ENCODE data around the gene ATG10.

The ATG10 gene

GRCh38 chr5:82096249-82096648, 124.4 kb downstream of the ATG10 start:
- TF ChIP-seq, protein P1, sequence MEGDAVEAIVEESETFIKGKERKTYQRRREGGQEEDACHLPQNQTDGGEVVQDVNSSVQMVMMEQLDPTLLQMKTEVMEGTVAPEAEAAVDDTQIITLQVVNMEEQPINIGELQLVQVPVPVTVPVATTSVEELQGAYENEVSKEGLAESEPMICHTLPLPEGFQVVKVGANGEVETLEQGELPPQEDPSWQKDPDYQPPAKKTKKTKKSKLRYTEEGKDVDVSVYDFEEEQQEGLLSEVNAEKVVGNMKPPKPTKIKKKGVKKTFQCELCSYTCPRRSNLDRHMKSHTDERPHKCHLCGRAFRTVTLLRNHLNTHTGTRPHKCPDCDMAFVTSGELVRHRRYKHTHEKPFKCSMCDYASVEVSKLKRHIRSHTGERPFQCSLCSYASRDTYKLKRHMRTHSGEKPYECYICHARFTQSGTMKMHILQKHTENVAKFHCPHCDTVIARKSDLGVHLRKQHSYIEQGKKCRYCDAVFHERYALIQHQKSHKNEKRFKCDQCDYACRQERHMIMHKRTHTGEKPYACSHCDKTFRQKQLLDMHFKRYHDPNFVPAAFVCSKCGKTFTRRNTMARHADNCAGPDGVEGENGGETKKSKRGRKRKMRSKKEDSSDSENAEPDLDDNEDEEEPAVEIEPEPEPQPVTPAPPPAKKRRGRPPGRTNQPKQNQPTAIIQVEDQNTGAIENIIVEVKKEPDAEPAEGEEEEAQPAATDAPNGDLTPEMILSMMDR (IDR thresholded peaks at IDR 0.05; ENCODE audit: low read depth, low read length): no peak
- H3K4me3 ChIP-seq (ENCODE audit: low read depth, low read length): no peak overlapping the region

- H3K4me3 ChIP-seq (ENCODE audit: low read depth, low read length): no peak overlapping the region
- TF ChIP-seq, protein P1 (IDR thresholded peaks at IDR 0.05; ENCODE audit: low read depth, low read length): no peak
Observed at GRCh38 chr5:82100303-82101077, 128.7 kb downstream of the ATG10 start.

DNA sequence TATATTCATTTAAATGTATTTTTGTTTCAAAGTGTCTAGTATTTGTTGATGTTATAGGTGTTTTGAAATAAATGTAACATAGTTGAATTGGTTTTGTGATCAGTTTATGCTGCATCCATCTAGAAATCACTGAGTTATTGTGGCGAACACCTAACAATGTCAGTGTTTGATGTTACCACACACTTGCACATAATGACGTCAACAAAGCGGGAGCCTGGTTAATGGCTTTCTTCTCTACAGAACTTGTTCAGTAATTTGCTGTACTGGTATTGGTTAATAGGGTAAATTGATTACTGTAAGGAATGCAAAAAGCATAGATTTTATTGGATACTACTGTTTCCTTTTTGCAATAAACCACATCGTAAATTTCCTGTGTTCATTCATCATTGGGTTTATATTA, 133.0 kb downstream of the ATG10 start:
- TF ChIP-seq, protein P1 (IDR thresholded peaks at IDR 0.05; ENCODE audit: low read depth, low read length): no peak
- H3K4me3 ChIP-seq (ENCODE audit: low read depth, low read length): no peak overlapping the region

DNA sequence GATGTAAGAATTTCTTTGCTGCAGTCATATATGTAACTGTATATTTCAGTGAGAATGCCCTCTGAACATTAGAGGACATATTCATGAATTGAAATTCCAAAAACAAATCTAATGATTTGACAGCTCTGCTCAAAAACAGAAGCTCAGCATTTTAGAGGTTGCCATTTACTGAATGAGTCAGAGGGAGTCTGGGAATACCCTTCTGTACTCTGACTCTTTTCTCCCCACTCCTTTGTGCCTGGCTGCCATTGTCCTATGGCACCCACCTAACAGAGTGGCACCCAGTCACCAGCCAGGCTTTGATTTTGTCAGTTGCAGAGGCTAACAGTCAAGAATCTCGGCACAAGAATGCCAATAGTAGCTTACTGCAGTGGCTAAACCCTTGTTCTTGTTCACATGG, 133.6 kb downstream of the ATG10 start:
- no peak overlapping the region for H3K4me3 ChIP-seq (ENCODE audit: low read depth, low read length)

GRCh38 chr5:82106207-82106606, 134.4 kb downstream of the ATG10 start:
- H3K4me3 ChIP-seq (ENCODE audit: low read depth, low read length): no peak overlapping the region
- TF ChIP-seq, protein P1 (IDR thresholded peaks at IDR 0.05; ENCODE audit: low read depth, low read length): no peak

More for the DNA sequence above, 133.6 kb downstream of the ATG10 start:
- TF ChIP-seq, protein P1 (IDR thresholded peaks at IDR 0.05; ENCODE audit: low read depth, low read length): no peak

- TF ChIP-seq, protein P1 (IDR thresholded peaks at IDR 0.05; ENCODE audit: low read depth, low read length): no peak
- no peak overlapping the region for H3K4me3 ChIP-seq (ENCODE audit: low read depth, low read length)
Observed at GRCh38 chr5:82106756-82107155, 134.9 kb downstream of the ATG10 start.

DNA sequence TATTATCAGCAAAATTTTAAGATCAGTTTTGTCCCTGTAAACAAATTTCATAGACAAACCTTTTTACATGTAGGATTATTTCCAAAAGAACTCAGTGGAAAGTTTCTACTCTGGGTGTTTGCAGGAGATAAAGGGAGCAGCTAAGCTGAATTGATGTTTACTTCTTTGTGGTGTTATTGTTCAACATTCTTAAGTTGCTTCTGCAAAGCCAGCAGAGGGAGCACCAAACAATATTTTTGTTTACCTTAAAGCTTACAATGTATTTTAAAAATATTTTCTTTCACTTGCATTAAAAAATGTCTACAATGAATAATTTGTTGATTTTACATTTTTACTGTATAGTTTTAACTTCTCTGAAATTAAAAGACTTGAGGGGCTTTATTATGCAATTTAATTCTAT, 135.4 kb downstream of the ATG10 start:
- TF ChIP-seq, protein P1 (IDR thresholded peaks at IDR 0.05; ENCODE audit: low read depth, low read length): no peak

More for the DNA sequence above, 135.4 kb downstream of the ATG10 start:
- H3K4me3 ChIP-seq (ENCODE audit: low read depth, low read length): no peak overlapping the region
